GM18517 (cell line): Measurements from ENCODE around the gene CRTC1.

Source experiments
- ATAC-seq: cut with Tn5 transposase; IDR thresholded peaks from one replicate; pipeline ENCODE4 v1.9.1; 2021; ENCODE audit warnings: mild to moderate bottlenecking, moderate library complexity; ENCODE audit not compliant: unreplicated experiment

CRTC1 gene

DNA sequence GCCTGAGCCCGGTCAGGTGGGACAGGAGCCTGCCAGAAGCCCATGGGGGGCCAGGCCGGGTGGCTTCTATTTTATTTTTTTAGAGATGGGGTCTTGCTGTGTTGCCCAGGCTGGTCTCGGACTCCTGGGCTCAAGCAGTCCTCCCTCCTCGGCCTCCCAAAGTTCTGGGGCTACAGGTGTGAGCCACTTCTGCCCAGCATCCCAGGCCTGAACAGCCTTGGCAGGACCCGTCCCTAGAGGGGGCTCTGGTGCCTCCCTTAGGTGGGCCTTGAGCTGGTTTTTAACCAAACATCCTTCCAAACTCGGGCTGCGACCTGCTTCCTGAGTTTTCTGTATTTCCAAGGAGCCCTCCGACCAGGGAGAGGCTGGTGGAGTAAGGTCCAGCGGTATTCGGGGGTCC is 97.2 kb downstream of the CRTC1 start:
- no peak for ATAC-seq

GRCh38 chr19:18781047-18781600 is 97.6 kb downstream of the CRTC1 start:
- no peak for ATAC-seq

- no peak for ATAC-seq
These were observed 98.5 kb downstream of the CRTC1 start for GRCh38 chr19:18781885-18782527.

DNA sequence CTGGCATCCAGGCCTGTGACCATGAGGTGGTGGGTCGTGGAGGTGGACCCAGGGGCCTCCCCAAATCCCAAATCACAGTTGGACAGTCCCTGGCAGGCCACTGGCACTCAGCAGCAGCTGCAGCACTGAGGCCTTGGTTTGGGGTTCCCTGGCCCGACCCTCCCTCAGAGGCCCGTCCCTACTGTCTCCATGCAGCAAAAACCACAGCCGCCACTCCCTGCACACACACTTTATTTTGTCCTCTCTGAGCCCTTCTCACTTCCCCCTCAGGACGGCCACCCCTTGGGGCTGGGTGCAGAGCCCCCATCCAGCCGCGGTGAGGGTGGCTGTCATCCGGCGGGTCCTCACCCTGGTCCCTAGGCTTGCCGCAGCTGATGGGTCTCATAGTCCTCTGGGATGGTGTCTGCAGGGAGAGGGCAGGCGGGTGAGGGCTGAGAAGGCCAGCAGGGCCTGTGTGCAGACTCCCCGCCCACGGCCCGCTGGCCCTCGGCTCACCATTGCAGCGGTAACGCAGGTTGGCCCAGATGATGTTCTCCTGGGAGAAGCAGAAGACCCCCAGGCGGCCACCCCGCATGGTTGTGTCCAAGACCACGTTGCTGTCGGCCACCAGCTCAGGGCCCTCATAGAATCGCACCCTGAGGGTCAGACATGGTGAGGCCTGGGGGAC is 99.2 kb downstream of the CRTC1 start:
- no peak for ATAC-seq

DNA sequence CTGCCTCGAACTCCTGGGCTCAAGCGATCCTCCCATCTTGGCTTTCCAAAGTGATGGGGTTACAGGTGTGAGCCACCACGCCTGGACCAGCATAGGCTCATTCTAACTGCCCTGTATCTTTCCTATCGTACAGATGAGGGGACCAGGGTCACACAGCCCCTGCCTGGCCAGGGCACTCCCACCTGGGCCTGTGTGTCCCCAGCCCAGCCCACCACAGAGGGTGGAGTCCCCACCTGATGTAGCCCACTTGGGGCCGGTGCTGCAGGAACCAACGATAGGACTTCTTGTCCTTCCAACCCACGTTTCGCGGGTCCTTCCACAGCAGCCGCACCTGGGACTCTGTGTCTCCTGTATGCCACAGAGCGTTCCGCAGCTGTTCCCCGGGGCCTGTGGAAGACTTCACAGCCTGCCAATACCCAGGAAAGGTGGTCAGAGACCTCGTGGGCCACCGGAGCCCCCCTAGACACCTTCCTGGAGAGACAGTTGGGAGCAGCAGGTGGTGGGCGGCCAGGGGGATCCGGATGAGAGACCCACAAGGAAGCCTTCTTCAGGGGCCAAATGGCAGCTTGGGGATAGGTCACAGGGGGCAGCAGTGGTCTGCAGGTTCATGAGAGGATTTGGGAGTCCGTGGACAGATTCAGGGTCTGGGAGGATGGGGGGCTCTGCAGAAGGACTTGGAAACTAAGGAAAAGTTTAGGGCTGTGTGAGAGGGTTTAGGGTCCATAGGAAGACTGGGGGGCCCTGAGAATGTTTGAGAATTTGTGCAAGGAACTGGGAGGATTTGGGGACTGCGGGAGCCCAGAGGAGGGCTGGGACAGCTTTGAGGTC is 100.7 kb downstream of the CRTC1 start:
- ATAC-seq = no peak

DNA sequence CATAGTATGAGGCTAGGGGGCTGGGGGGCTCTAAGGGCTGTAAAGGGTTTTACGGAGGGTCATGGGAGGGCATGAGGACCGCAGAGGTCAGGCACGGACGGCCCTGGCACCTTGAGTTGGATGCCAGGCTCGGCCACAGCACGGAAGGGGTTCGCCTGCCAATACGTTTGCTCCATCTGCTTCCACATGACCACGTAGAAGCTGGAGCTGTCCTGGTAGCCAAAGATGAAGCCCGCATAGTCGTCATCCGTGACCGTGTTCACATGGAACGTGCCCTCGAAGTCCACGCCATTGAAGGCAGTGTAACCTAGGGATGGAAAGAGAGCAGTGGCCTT is 101.3 kb downstream of the CRTC1 start:
- no peak for ATAC-seq

GRCh38 chr19:18785179-18786124 is 102.0 kb downstream of the CRTC1 start:
- no peak for ATAC-seq

DNA sequence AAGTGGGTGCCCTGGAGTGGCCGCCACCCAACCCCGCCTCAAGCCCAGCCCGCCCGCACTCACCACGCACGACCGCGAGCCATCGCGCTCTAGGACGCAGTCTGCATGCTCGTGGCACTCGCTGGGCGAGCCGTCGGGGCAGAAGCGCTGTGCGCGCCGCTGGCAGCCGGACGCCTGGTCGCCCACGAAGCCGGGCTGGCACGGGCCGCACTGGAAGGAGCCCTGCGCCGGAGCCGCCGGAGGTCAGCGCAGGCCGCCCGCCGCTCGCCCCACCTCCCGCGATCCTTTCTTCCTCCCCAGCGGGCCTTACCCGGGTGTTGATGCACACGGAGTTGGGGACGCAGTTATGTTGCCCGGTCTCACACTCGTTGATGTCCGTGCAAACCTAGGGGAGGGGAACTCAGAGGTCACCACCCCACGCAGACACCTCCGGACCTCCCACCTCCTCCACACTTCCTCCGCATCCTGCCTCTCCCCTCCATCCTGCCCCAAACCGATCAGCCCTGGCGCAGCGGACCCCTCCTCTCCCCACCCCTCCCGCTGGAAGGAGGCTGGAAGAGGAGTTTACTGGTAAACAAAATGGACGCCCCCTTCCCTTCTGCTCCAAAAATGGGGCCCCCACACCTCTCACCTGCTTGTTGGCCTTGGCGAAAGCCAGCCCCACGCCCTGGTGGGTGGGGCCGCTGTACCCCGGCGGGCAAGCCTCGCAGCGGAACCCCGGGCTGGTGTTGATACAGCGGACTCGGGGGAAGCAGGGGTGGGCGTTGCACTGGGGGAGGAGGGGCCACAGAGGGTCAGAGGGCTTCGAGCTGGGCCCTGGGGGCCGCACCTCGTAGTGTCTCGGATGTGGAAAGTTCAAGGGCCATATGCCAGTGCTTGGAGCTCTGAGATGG is 105.3 kb downstream of the CRTC1 start:
- ATAC-seq = no peak

- ATAC-seq = no peak
These were observed 106.0 kb downstream of the CRTC1 start for GRCh38 chr19:18789422-18789869.

DNA sequence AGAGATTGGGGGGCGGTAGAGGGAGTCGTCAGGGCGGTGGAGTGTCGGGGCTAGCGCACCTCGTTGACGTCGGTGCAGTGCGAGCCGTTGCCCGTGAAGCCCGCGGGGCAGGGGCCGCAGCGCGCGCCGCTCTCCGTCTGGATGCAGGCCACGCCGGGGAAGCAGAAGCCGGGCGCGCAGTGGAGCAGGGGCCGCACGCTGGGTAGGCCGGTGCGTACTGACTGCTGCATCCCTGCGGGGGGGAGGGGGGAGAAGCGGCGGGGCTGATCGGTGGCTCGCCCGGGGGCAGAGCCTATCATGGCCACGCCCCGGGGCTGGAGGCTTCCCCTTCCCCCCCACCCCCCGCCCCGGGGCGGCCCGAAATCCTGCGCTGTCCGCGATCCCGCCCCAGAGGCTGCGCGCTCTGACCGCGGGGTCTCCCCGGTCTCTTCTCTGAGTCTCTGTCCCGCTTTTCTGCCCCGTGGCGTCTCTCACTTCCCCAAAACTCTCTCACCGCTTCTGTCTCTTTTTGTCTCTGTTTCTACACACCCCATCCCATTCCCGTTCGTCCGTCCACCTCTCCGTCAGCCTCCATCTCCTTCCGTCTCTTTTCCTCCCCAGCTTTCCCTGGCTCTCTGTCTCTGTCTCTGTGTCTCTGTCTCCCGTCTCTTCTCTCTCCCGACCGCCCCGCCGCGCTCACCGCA is 106.5 kb downstream of the CRTC1 start:
- no peak for ATAC-seq

- ATAC-seq = no peak
These were observed 107.3 kb downstream of the CRTC1 start, which contains the start of gene COMP for GRCh38 chr19:18790566-18791314. Gene COMP (minus strand): TSS chr19:18791305. CDS start chr19:18791269, 36 bp downstream.

DNA sequence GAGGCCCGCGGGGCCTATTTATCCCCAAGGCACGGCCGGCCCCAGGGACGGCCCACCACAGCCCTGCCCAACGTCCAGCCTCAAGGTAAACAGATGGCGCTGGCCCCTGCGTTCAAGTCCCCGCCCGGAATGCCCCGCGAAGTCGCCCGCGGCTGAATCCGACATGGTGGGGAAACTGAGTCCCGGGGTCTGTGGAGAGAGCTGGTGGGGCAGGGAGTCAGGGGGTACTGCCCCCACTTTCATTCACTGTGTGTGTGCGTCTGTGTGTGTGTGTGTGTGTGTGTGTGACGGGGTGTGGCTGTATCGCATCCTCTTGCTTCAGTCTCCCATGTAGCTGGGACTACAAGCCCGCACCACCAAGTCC is 107.8 kb downstream of the CRTC1 start:
- no peak for ATAC-seq

GRCh38 chr19:18792661-18793060 is 109.2 kb downstream of the CRTC1 start:
- ATAC-seq = no peak

GRCh38 chr19:18793144-18794028 is 109.9 kb downstream of the CRTC1 start:
- no peak for ATAC-seq

DNA sequence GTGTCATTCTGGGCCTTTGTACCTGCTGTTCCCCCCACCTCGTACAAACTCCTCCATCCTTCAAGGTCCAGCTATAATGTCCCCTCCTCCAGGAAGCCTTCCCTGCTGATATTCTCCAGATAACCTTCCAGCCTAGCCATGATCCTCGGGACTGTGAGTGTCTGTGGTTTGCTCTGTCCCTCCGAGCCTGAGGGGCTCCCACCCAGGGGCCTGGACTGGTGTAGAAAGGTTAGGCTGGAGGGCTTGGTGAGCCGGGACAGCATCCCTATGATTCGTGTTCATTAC is 110.5 kb downstream of the CRTC1 start:
- ATAC-seq = no peak

DNA sequence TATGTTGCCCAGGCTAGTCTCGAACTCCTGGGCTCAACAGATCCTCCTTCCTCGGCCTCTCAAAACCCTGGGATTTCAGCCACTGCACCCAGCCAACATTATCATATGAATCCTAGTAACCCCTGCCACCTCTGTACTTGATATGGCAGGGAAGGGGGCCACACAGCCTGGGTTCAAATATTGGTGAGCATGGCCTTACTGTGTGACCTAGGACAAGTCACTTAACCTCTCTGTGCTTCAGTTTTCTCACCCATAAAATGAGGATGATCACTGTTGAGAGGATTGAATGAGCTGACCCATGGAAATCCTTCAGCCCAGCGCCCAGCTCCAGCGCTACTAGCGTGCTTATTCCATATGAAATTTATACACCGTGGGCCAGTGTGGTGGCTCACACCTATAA is 111.2 kb downstream of the CRTC1 start:
- no peak for ATAC-seq

DNA sequence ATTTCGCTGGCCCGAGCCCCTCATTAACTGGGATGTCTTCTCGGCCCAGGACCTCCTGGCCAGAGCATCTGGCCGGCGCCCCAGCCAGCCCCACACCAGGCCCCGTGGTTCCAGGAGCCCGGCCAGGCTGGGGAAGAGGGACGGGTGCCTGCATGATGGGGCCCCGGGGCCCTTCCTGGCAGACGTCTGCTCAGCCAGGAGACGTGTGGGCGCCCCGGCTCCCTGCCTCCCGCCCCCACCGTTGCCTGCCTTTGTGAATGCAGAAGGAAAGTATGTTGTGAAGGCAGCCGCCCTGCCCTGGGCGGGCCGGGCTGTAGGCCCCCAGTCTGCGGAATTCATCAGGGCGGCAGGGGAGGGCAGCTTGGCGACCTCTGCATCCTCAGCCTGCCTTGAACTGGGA is 112.1 kb downstream of the CRTC1 start:
- ATAC-seq = no peak

DNA sequence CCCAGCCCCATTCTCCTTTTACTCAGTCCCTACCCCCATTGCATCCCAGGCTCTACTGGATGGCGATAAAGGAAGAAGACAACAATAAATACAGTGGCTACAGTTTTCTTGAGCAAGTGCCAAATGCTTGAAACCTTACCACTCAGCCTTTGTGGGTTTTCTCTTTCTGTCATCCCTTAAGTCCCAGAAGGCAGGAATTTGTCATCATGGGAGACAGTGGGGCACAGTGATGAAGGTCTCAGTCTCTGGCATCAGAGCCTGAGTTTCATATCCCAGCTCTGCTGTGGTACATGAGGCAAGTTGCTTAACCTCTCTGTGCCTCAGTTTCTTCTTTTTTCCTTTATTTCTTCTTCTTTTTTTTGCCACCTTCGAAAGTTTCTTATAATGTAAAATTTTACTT is 112.8 kb downstream of the CRTC1 start:
- ATAC-seq = no peak
